Left renal cortex interstitium (tissue), 4 donors: ENCODE results near the gene AMH. TPM values are rescaled to one million over a fixed set of nuclear protein-coding genes. Genes with fewer than 3 reads are reported as not detected.

ENCODE experiments used
- DNase-seq, 4 donors: peaks; one replicate each; pipeline ENCODE4 v3.0.0-alpha.2; 2013; ENCODE audit warnings: low read depth in 4 of 4, low spot score in 2 of 4, missing footprints in 1 of 4
- polyA plus RNA-seq, 4 donors: library from polyadenylated mRNA; unstranded; fragments of 120-200 nt; gene quantifications; one replicate each; pipeline ENCODE4 v1.2.1, GENCODE V29; 2013; ENCODE audit not compliant: insufficient read length in 4 of 4

The AMH gene
- polyA plus RNA-seq, 4 donors = 0.96 to 3.8 (median 2.4) TPM

DNA sequence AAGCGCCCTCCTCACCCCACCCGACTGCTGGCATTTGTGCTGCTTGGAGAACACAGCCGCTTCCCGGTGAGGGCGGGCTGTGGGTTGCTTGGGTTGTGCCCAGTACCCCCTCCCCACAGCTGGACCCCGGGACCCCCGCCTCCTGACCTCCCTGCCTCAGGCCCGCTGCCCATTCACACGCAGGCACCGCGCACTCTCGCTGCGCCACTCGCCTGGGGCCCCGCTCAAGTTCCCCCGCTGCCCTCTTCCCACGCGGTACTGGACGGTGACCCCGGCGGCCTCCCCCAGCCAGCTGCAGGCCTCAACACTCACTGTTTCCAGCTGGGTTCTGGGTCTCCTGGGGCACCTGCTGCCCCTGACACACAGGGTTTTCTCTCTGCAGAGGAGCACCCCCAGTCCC is 29.4 kb upstream of the AMH start:
- DNase-seq = no peak

DNA sequence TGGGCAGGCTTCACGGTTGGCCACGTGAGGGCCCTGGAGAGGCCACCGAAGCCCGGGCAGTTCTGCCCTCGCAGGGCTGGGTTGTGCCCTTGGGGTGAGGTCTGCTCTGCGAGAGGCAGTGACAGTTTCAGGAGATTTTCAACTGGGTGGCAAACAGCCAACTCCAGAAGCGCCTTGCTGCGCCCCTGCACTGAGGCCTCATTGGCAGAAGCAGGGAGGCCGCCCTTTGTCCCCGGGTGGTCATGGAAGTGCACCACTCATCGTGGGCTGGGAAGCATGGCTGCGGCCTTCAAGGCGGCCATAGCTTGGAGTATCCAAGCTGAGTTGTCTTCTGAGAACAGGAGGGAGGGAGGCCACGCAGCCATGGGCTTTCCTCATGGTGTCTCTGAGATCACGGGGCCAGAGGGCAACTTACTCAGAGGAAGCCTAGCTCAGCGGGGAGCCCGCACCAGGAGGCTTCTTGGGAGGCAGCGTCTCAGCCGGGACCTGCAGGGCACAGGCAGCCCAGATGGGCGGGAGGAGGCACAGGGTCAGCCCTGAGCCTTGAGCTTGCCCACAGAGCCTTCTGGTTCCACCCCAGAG is 27.8 kb upstream of the AMH start:
- no peak for DNase-seq

DNA sequence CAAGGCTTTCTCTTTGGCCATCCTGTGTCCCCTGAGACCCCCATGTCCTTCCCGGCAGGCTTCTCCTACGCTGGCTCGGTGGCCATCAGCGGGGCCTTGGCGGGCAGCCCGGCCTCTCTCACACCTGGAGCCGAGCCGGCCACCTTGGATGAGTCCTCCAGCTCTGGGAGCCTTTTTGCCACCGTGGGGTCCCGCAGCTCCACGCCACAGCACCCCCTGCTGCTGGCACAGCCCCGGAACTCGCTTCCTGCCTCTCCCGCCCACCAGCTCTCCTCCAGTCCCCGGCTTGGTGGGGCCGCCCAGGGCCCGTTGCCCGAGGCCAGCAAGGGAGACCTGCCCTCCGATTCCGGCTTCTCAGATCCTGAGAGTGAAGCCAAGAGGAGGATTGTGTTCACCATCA is 27.2 kb upstream of the AMH start:
- no peak for DNase-seq

DNA sequence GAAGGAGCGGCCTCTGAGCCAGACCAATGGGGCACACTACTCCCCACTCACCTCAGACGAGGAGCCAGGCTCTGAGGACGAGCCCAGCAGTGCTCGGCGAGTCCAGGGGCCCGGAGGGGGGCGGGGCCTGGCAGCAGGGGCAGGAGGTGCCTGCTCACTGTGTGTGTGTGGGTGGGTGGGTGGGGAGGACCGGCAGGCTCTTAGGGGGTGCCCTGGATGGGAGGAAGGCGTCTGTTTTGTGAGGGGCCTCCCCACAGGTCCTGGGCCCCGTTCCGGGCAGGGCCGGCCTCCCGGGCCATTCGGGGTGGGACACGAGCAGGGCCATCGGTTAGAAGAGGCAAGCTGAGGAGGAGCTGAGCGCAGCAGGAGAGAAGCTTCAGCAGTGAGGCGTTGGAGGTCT is 25.7 kb upstream of the AMH start:
- no peak for DNase-seq

DNA sequence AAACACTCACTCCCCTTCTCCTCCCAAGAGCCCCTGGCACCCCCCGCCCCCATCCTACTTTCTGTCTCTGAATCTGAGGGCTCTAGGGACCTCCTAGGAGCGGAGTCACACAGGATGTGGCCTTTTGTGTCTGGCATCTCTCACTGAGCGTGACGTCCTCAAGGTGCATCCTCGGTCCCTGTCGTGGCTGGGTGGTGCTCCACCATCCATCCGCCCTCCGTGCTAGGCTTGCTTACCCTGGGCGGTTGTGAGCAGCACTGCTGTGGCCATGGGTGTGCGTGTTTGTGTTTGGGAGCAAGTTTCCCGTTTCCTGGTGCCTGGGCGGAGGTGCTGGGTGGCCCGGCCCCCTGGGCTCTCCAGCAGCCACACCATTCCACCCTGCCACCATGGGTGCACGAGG is 25.2 kb upstream of the AMH start:
- DNase-seq = no peak

DNA sequence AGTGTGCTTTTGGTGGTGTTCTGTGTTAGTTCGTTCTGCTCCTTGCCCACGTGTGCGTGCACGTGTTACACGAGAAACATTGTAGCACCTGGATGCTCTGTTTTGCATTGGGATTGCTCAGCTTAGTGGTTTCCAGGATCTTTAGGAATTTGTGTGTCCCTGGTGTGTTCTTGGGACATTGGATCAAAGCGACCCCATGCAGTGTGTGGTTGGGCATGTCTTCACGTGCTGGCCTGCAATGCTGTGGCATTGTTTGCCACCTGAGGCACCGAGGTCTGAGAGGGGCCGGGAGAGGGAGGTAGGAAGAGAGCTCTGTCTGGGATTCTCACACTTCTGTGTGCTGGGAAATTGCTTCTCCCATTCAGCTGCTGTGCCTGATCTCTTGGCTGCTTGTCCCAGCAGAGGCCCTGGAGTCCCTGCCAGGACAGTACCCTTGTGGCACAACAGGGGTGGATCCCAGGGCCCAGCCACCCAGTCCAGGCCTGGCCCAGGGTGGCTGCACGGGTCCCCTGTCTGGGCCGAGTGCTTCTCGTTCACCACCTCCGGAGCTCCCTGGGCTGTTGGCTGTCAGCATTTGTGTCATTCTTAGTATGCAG is 24.3 kb upstream of the AMH start:
- no peak for DNase-seq

DNA sequence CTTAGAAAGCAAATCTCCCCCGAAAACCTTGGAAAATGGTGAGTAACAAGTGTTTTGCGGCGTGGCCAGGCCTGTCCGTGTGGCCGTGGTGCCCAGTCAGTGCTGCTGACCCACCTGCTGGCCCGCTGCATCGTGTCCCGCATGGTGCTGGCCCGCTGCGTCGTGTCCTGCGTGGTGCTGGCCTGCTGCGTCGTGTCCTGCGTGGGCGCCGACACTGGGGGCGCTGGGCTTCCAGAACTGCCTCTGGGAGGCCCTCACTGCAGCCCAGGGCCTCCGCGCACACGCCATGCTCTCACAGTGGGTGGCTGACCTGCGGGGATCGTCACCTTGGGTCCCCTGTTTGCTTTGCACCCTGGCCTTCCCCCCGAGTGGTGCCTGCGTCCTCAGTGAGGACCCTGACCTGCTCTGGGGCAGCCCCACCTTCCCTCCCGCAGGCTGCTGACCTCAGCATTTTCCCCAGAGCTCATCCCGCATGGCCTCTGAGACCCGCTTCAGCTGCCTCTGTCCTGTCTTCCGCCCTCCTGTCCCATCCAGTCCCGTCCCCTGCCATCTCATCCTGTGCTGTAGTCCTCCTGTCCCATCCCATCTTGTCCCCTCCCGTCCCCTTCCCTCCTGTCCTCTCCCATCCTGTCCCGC is 23.6 kb upstream of the AMH start:
- DNase-seq = no peak

DNA sequence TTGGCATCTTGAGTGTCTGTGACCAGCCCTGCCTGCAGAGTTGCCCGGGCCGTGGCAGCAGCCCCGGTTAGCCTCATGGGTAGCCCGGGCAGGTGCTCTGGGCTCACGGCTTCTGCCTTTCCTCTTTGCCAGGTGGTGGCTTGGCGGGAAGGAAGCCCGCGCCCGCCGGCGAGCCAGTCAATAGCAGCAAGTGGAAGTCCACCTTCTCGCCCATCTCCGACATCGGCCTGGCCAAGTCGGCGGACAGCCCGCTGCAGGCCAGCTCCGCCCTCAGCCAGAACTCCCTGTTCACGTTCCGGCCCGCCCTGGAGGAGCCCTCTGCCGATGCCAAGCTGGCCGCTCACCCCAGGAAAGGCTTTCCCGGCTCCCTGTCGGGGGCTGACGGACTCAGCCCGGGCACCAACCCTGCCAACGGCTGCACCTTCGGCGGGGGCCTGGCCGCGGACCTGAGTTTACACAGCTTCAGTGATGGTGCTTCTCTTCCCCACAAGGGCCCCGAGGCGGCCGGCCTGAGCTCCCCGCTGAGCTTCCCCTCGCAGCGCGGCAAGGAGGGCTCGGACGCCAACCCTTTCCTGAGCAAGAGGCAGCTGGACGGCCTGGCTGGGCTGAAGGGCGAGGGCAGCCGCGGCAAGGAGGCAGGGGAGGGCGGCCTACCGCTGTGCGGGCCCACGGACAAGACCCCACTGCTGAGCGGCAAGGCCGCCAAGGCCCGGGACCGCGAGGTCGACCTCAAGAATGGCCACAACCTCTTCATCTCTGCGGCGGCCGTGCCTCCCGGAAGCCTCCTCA is 22.9 kb upstream of the AMH start:
- DNase-seq = no peak

DNA sequence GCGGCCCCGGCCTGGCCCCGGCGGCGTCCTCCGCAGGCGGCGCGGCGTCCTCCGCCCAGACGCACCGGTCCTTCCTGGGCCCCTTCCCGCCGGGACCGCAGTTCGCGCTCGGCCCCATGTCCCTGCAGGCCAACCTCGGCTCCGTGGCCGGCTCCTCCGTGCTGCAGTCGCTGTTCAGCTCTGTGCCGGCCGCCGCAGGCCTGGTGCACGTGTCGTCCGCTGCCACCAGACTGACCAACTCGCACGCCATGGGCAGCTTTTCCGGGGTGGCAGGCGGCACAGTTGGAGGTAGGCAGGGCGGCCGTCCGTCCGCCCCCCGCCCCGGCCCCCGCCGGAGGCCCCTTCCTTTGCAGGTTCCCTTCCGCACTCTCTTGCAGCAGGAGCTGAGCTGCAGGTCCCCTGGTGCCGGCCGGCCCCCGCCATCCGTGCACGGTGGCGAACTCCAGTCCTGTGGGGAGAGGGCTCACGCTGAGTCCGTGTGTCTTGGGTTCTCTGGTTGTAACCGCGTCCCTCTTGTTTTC is 22.2 kb upstream of the AMH start:
- no peak for DNase-seq

DNA sequence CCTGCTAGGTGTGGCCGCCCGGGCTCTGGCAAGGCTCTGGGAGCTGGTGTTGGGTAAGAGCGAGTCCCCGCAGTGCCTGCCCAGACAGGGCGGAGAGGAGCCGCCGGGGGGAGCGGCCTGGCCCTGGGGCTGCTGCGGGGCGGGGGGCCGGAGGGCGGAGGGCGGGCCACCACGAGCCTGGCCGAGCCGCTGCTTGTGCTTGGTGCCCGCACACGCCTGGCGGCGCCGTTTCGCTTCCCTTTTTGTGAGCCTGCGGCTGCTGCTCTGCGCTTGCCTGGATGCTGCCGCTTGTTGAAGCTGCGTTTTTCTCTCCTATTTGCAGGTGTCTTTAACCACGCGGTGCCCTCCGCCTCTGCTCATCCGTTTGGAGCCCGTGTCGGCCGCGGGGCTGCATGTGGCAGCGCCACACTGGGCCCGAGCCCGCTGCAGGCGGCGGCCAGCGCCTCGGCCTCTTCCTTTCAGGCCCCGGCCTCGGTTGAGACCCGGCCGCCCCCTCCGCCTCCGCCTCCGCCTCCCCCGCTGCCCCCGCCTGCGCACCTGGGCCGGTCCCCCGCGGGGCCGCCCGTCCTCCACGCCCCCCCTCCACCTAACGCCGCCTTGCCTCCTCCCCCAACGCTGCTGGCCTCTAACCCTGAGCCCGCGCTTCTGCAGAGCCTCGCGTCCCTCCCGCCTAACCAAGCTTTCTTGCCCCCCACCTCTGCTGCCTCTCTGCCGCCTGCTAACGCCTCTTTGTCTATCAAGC is 21.5 kb upstream of the AMH start:
- no peak for DNase-seq

DNA sequence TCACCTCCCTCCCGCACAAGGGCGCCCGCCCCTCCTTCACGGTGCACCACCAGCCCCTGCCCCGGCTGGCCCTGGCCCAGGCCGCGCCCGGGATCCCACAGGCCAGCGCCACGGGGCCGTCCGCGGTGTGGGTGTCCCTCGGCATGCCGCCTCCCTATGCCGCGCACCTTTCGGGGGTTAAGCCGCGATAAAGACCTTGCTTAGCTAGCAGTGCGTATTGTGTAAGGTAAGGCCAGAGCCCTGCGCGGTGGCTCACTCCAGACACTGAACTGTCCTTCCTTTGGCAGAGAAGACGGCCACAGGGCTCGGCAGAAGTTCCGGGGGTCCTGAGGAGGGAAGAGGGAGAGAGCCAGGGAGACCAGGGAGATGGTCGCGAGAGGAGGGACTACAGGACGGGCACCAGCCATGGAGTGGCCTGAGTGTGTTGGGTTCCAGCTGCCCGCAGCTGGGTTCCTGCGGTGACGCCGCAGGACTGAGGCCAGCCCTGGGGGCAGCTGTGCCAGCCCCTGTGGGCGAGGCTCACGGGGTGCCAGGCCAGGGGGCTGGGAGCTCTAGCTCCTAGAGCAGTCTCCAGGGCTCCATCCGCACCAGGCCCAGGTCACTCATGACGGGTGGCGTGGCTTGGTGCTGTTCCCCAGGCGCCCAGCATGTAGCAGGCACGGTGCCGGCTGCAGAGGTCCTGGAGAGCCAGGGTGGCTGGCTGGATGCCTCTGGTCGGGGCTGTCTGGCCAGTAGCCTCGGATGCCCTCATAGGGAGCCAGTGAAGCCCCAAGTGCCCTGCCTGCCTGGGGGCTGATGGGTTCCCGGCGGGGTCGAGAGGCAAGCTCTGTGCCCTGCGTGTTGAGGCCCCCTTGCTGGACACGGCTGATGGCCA is 20.7 kb upstream of the AMH start:
- no peak for DNase-seq

DNA sequence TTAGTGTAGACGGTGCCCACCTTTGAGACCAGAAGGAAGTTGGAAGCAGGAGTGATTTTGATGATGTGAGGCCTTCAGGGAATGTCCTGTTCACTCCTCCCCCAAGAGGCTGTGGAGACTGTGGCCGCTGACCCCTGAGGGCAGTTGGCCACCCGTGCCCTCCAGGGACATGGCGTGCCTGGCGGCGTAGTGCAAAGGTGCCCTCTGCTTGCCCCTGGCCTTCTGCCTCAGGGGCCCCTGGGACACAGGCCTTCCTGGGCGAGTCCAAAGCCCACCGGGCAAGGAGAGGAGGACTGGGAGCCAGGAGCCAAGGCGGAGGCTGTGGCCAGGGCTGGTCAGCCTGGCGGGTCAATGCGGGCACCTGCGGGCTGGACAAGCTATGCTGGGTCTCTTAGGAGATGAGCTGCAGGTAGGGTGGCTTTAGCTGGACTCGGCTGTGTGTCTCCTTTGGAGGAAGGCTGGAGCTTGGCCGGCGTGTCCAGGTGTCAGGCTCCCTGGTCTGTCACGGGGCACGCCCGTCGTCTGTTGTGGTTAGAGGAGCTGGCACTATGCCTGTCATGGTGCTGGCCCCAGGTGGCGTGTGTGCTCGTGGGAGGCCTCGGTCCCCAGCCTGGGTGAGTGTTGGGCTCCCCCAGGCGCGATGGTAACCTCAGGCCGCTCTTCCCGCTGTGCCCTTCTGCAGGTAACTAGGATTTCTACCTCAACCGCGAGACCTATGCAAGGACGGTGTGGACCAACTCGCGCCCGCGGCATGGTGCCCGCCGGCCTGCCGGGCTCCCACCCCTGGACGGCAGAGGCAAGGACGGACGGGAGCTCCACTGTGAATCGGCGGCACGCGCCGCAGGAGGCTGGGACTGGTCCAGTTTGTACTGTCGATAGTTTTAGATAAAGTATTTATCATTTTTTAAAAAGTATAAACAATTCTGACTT is 19.8 kb upstream of the AMH start:
- DNase-seq = no peak

DNA sequence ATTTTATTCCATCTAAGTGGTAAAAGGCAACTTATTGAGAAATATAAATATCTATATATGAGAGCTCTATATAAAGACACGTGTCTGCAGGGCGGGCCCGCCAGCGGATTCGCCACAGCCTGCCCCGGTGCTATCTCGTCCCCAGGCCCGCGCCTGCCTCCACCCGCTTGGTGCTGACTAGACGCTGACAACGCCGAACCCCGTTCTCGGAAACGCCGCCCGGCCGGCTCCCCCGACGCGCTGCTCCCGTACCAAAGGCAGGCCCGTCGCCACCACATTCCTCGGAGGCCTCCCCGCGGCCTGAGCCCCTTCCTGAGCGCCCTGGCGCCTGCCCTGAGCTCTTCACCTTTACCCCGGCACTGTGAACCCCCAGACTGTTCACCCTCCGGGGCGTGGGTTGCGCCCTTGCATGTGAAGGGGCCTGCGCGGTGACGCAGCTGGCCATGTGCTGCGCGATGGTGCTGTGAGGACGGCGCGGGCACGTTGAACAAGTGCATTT is 19.0 kb upstream of the AMH start:
- no peak for DNase-seq

DNA sequence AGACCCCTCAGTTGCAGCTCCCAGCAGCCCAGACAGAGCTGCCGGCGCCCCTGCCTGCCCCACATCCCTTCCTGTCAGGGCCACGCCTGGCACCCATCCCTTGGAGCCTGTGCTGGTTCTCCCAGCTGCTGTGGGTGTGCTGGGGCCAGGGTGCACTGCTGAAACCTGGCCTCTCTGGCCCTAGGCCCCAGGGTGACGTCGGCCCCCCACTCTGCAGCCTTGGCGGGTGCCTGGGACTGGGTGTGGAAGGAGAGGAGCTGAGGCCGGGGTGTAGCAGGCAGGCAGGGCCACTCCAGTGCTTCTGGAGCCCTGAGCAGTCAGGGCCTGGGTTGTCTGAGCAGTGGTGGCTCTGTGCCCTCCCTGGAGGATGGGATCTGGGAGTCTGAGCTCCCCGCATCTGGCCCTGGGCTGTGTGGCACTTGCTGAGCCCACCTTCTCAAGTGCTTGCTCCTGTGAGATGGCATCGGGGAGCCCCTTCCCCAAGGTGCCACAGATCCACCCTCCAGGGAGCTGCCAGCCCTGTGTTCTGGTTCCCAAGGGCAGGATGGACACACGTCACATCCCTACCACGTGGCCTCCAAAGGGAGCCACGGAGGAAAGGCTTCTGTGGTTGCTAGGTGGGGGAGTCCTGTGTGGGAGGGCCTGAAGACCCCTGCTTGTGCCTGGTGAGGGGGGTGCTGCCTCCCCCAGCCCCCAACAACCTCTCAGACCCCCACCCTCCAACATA is 18.2 kb upstream of the AMH start:
- DNase-seq = no peak

DNA sequence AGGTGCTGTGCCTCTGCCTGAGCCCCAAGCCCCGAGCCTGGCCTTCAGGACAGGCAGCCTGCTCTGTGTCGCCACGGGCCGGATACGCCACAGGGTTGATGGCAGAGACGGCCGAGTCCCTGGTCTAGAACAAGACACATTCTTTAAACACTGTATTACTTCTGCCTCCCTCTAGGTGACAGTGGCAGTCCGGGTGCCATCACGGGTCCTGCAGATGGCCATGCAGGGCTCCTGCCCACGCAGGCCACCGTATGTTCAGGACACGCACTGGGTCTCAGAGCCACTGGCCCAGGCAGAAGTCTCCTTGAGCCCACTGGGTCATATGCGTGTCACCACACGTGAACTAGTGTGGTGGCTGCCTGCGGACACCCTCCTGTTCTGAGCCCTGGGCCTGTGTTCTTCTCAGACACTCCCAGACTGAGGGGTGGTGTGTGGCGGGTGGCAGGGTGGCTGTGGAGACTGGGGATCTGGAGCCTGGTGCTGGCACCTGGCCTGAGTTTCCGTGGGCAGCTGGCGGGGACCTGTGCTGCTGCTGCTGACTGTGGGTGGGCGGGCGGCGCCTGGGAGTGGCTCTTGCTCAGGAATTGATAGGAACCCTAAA is 17.4 kb upstream of the AMH start:
- DNase-seq = no peak

DNA sequence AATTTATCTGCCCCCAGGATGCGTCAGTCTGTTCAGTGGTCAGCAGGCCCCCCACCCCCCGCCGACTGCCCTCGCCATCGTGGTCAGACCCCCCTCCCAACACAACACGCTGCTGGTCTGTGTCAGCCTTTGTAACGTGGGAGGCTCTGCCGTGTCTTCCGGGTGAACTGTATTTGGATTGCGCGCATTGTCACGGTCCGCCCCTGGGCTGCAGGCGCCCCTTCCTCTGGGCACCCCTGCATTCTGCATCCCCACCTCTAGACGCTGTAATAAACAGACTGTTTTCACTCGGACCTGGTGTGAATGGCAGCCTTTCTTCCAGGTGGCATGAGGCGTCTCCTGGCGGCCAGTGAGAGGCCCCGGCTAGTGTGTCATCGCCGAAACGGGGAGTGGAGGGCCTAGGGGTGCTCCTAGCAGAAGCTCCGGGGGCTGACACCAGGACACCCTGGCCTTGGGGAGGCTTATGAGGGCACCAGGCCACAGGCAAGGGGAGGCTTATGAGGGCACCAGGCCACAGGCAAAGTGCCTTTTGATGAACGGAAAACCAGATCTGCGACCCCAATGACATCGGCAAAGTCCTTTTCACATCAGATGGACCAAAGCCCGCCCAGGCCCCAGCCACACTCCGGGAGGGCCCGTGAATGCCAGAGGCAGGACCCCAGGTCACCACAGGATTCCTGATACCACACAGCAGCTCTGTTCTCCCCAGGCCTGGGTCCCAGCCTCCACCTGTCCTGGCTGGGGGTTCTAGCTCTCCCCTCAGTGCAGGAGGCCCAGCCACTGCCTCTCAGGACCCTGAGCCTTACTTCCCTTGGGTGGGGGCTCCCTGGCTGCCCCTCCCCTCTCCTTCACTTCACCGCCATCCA is 16.6 kb upstream of the AMH start:
- no peak for DNase-seq
